Measurements from ENCODE around the gene MET. TPM values are rescaled to one million over a fixed set of nuclear protein-coding genes. Genes with fewer than 3 reads are reported as not detected.

Gene MET
- total RNA-seq, 1 experiment from 2014 or later, result 5.0 TPM

DNA sequence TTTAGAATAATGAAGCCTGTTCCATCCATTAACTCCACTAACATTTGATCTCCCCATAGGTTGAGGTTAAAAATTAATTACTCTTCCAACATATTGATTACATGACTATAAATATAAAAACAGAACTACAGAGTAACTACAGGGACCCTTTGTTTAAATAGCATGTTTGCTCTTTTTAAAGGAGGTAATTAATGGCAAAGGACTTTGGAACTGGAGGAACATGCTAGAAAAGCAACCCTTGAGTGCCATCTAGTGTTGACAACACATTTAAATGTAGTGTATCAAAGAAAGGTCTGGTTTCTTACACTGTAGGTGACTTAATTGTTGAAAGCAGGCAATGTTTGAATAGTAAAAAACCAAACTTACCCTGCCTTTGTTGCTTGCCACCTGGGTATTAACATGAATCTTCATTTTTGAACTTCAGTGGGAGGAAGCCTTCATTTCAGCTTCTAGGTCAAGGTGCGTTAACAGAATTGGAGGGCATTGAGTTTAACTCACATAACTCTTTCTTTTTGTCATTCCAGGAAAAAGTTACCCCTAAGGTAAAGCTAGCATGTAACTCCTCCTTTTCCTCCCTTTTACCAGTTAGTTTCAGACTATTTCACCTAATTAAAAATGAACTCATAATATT is 137.8 kb downstream of the MET start:
- Histone ChIP-seq H4K91ac (ENCODE audit: insufficient read length, low read depth, low read length) (no peak overlapping the region), H3K23ac (ENCODE audit: insufficient read length, low read depth, low read length) (no peak overlapping the region), H3K79me1 (ENCODE audit: insufficient read depth, low read depth, low read length, poor library complexity, severe bottlenecking) (no peaks in the 10 kb centered on the region), H2BK20ac (ENCODE audit: low read depth, low read length, poor library complexity, severe bottlenecking) (no peak overlapping the region), H4K5ac (ENCODE audit: insufficient read length, low read depth, low read length) (no peak overlapping the region), H3K56ac (ENCODE audit: insufficient read length, low read depth, low read length) (no peak overlapping the region), H2AFZ (ENCODE audit: low read length) (no peak overlapping the region), H3K14ac (ENCODE audit: insufficient read depth, low read length) (no peak overlapping the region), H3K18ac (ENCODE audit: insufficient read length, low read depth, low read length) (no peak overlapping the region), H3K4ac (ENCODE audit: low read depth, low read length) (no peak overlapping the region), H2BK15ac (ENCODE audit: low read depth, low read length) (no peak overlapping the region), H3K27ac (ENCODE audit: insufficient read length, low read depth, low read length) (no peak overlapping the region), H4K20me1 (ENCODE audit: control insufficient read depth, insufficient read depth, insufficient read length) (no peaks in the 10 kb centered on the region), H2BK120ac (ENCODE audit: low read depth, low read length, poor library complexity, severe bottlenecking) (no peak overlapping the region), H2BK5ac (ENCODE audit: insufficient read length, low read length) (no peak overlapping the region), H2AK5ac (ENCODE audit: insufficient read length, low read length) (no peak overlapping the region), H4K8ac (replicated peaks; ENCODE audit: insufficient read length, low read depth, low read length) (no peak overlapping the region), H2BK12ac (ENCODE audit: insufficient read length, low read depth, low read length) (no peak overlapping the region), H3K27me3 (ENCODE audit: insufficient read depth, low read length) (no peaks in the 10 kb centered on the region), H3K79me2 (ENCODE audit: insufficient read depth, low read length) (no peaks in the 10 kb centered on the region), H3K23me2 (ENCODE audit: insufficient read length, low read depth, low read length, poor library complexity, severe bottlenecking) (no peaks in the 10 kb centered on the region), H3T11ph (ENCODE audit: low read length) (no peak overlapping the region), H3K9me3 (ENCODE audit: control insufficient read depth, low read depth, low read length) (no peaks in the 10 kb centered on the region), H3K4me1 (ENCODE audit: insufficient read depth, low read length) (no peaks in the 10 kb centered on the region), H3K9ac (ENCODE audit: extremely low read depth, insufficient read length, low read length) (no peak overlapping the region), H3K4me2 (ENCODE audit: insufficient read depth, insufficient read length, low read length) (no peak overlapping the region)
- WGBS (ENCODE audit: extremely low coverage, insufficient read length, low lambda C conversion rate), result no CpG with 5 or more reads among the region's 1 CpG
- peaks cover 12 to 21% of the 10 kb centered on the region in 2 experiments for H3K4me1 Mint-ChIP-seq
- no peaks in the 10 kb centered on the region for H3K9me3 Mint-ChIP-seq
- H3K4me3 Mint-ChIP-seq, result no peak overlapping the region
- DNase-seq, result no peak
- no peaks in the 10 kb centered on the region for H3K36me3 Mint-ChIP-seq (ENCODE audit: insufficient read depth in 1 of 3, low read depth in 3 of 3)
- TF ChIP-seq, protein P1, sequence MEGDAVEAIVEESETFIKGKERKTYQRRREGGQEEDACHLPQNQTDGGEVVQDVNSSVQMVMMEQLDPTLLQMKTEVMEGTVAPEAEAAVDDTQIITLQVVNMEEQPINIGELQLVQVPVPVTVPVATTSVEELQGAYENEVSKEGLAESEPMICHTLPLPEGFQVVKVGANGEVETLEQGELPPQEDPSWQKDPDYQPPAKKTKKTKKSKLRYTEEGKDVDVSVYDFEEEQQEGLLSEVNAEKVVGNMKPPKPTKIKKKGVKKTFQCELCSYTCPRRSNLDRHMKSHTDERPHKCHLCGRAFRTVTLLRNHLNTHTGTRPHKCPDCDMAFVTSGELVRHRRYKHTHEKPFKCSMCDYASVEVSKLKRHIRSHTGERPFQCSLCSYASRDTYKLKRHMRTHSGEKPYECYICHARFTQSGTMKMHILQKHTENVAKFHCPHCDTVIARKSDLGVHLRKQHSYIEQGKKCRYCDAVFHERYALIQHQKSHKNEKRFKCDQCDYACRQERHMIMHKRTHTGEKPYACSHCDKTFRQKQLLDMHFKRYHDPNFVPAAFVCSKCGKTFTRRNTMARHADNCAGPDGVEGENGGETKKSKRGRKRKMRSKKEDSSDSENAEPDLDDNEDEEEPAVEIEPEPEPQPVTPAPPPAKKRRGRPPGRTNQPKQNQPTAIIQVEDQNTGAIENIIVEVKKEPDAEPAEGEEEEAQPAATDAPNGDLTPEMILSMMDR (conservative IDR thresholded peaks at IDR 0.05), result peak; percentile 84
- H3K27me3 Mint-ChIP-seq (ENCODE audit: low read depth), result no peaks in the 10 kb centered on the region
- no peak overlapping the region for H3K27ac Mint-ChIP-seq

Data from H9 (cell line).